ENCODE results near the gene SMARCA4.

- TF ChIP-seq, protein P1, sequence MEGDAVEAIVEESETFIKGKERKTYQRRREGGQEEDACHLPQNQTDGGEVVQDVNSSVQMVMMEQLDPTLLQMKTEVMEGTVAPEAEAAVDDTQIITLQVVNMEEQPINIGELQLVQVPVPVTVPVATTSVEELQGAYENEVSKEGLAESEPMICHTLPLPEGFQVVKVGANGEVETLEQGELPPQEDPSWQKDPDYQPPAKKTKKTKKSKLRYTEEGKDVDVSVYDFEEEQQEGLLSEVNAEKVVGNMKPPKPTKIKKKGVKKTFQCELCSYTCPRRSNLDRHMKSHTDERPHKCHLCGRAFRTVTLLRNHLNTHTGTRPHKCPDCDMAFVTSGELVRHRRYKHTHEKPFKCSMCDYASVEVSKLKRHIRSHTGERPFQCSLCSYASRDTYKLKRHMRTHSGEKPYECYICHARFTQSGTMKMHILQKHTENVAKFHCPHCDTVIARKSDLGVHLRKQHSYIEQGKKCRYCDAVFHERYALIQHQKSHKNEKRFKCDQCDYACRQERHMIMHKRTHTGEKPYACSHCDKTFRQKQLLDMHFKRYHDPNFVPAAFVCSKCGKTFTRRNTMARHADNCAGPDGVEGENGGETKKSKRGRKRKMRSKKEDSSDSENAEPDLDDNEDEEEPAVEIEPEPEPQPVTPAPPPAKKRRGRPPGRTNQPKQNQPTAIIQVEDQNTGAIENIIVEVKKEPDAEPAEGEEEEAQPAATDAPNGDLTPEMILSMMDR (IDR thresholded peaks at IDR 0.05), result no peak
- no peak for TF ChIP-seq EP300 (IDR thresholded peaks at IDR 0.05; ENCODE audit: low read depth)
Observed at GRCh38 chr19:10986301-10987127, 25.7 kb downstream of the SMARCA4 start.
